IMR-90 (cell line): ENCODE results near the gene ALDH3B2. TPM values are rescaled to one million over a fixed set of nuclear protein-coding genes. Genes with fewer than 3 reads are reported as not detected.

ENCODE experiments used
- ATAC-seq: fragments of 200-7000 bp; cut with Tn5 transposase; 2 replicates; pipeline ENCODE4 v1.9.1; 2020; ENCODE audit warnings: low read depth, mild to moderate bottlenecking, moderate library complexity
- BruUV-seq: library from RNA; stranded (reverse); fragments of 400-500 nt; replicated peaks from 2 replicates; lab custom pipeline; 2021; lab: Mats Ljungman, UMichigan
- CTCF ChIA-PET: fragments of 300-600 bp; formaldehyde crosslinking; extraction: SDS; loops from one replicate; lab custom pipeline; 2021; ENCODE audit warnings: antibody characterized with exemption; lab: Yijun Ruan, JAX
- POLR2A ChIA-PET: fragments of 300-600 bp; sonication (Branson Sonifier 250); formaldehyde crosslinking; loops from one replicate; lab custom pipeline; 2022; ENCODE audit warnings: antibody characterized with exemption; ENCODE audit not compliant: unreplicated experiment; lab: Charles Lee
- DNase-seq: peaks from one replicate; pipeline ENCODE4 v3.0.0; 2013
- H2AFZ ChIP-seq: replicated peaks from 2 replicates; pipeline ENCODE3; 2013; ENCODE audit warnings: low read length, mild to moderate bottlenecking; ENCODE audit not compliant: poor library complexity
- H2AK5ac ChIP-seq: 2 replicates; pipeline ENCODE4 v1.6.1; 2013; ENCODE audit warnings: low read depth, low read length, inconsistent platforms
- H2AK9ac ChIP-seq: replicated peaks from 2 replicates; pipeline ENCODE3; 2013; ENCODE audit warnings: mild to moderate bottlenecking, low read depth, low read length, moderate library complexity; ENCODE audit not compliant: poor library complexity
- H2BK120ac ChIP-seq: 2 replicates; pipeline ENCODE4 v1.6.1; 2013; ENCODE audit warnings: low read depth, low read length, inconsistent platforms
- H2BK15ac ChIP-seq: 3 replicates; pipeline ENCODE4 v1.6.1; 2013; ENCODE audit warnings: low read depth, low read length, inconsistent platforms
- H2BK20ac ChIP-seq: 2 replicates; pipeline ENCODE4 v1.6.1; 2013; ENCODE audit warnings: low read depth, mild to moderate bottlenecking, inconsistent platforms, low read length, moderate library complexity
- H2BK5ac ChIP-seq: 2 replicates; pipeline ENCODE4 v1.6.1; 2013; ENCODE audit warnings: mild to moderate bottlenecking, low read depth, low read length, inconsistent platforms; ENCODE audit not compliant: poor library complexity, severe bottlenecking
- H3K14ac ChIP-seq: replicated peaks from 2 replicates; pipeline ENCODE4 v1.6.1; 2013; ENCODE audit warnings: low read depth, low read length, inconsistent platforms
- H3K18ac ChIP-seq: 2 replicates; pipeline ENCODE4 v1.6.1; 2013; ENCODE audit warnings: low read depth, low read length, control low read depth
- H3K23ac ChIP-seq: 2 replicates; pipeline ENCODE4 v1.6.1; 2013; ENCODE audit warnings: low read depth, low read length, inconsistent platforms
- H3K27ac ChIP-seq: 2 replicates; pipeline ENCODE4 v1.5.1; 2013; ENCODE audit warnings: mild to moderate bottlenecking, control low read depth, low read length; ENCODE audit not compliant: insufficient read depth
- H3K27me3 ChIP-seq: 2 replicates; pipeline ENCODE4 v1.6.1; 2013; ENCODE audit warnings: low read length; ENCODE audit not compliant: control insufficient read depth, insufficient read depth
- H3K36me3 ChIP-seq: 2 replicates; pipeline ENCODE4 v1.6.1; 2013; ENCODE audit warnings: low read length, mixed read lengths; ENCODE audit not compliant: control insufficient read depth, insufficient read depth
- H3K4ac ChIP-seq: 2 replicates; pipeline ENCODE4 v1.6.1; 2013; ENCODE audit warnings: low read depth, low read length, inconsistent platforms
- H3K4me1 ChIP-seq: 2 replicates; pipeline ENCODE4 v1.6.1; 2013; ENCODE audit warnings: low read length, mixed read lengths; ENCODE audit not compliant: control insufficient read depth, insufficient read depth
- H3K4me2 ChIP-seq: 2 replicates; pipeline ENCODE4 v1.6.1; 2013; ENCODE audit warnings: low read depth, mild to moderate bottlenecking, control low read depth, low read length, moderate library complexity
- H3K4me3 ChIP-seq: 2 replicates; pipeline ENCODE4 v1.5.1; 2013; ENCODE audit warnings: low read depth, mild to moderate bottlenecking, control low read depth, low read length, moderate library complexity; ENCODE audit not compliant: insufficient read depth
- H3K56ac ChIP-seq: 2 replicates; pipeline ENCODE4 v1.6.1; 2013; ENCODE audit warnings: low read length, inconsistent platforms; ENCODE audit not compliant: insufficient read depth; ENCODE audit errors: extremely low read depth
- H3K79me1 ChIP-seq, 2 experiments: 2 replicates each; pipeline ENCODE4 v1.6.1; 2013; ENCODE audit warnings: low read length in 2 of 2, inconsistent platforms in 1 of 2, low read depth in 1 of 2
- H3K9ac ChIP-seq: 2 replicates; pipeline ENCODE4 v1.6.1; 2013; ENCODE audit warnings: low read depth, low read length, control low read depth
- H3K9me1 ChIP-seq: 2 replicates; pipeline ENCODE4 v1.6.1; 2013; ENCODE audit warnings: low read length, inconsistent platforms; ENCODE audit not compliant: insufficient read depth
- H3K9me3 ChIP-seq: 2 replicates; pipeline ENCODE4 v1.6.1; 2013; ENCODE audit warnings: low read length; ENCODE audit not compliant: control insufficient read depth, insufficient read depth
- H4K20me1 ChIP-seq: 2 replicates; pipeline ENCODE4 v1.6.1; 2013; ENCODE audit warnings: low read length, inconsistent platforms; ENCODE audit not compliant: insufficient read depth
- H4K5ac ChIP-seq: 2 replicates; pipeline ENCODE4 v1.6.1; 2013; ENCODE audit warnings: mild to moderate bottlenecking, low read depth, low read length, control low read depth
- H4K8ac ChIP-seq, 2 experiments: 2 replicates each; pipeline ENCODE4 v1.6.1; 2013; ENCODE audit warnings: low read depth in 2 of 2, low read length in 2 of 2, control low read depth in 1 of 2, inconsistent platforms in 1 of 2
- H4K91ac ChIP-seq: 2 replicates; pipeline ENCODE4 v1.6.1; 2013; ENCODE audit warnings: low read depth, low read length, inconsistent platforms; ENCODE audit not compliant: insufficient read depth
- BHLHE40 ChIP-seq: fragments of 150-350 bp; IDR thresholded peaks from 2 replicates; pipeline ENCODE4 v1.6.1; 2016; ENCODE audit warnings: mild to moderate bottlenecking, low read depth, low read length
- CEBPB ChIP-seq: IDR thresholded peaks from 2 replicates; pipeline ENCODE4 v1.6.1; 2012; ENCODE audit warnings: low read depth, low read length, improper control_type of control experiment
- CHD1 ChIP-seq: IDR thresholded peaks from 2 replicates; pipeline ENCODE4 v1.6.1; 2012; ENCODE audit warnings: low read depth, low read length, improper control_type of control experiment
- FOS ChIP-seq: fragments of 150-350 bp; IDR thresholded peaks from 2 replicates; pipeline ENCODE4 v1.6.1; 2016; ENCODE audit warnings: low read depth, low read length
- MAFK ChIP-seq: IDR thresholded peaks from 2 replicates; pipeline ENCODE4 v1.6.1; 2012; ENCODE audit warnings: low read depth, low read length, improper control_type of control experiment
- MAZ ChIP-seq: IDR thresholded peaks from 2 replicates; pipeline ENCODE4 v1.6.1; 2012; ENCODE audit warnings: low read depth, mild to moderate bottlenecking, low read length, improper control_type of control experiment, moderate library complexity, borderline replicate concordance
- MXI1 ChIP-seq: IDR thresholded peaks from 2 replicates; pipeline ENCODE4 v1.6.1; 2012; ENCODE audit warnings: low read depth, mild to moderate bottlenecking, low read length, moderate library complexity, borderline replicate concordance
- NFE2L2 ChIP-seq: fragments of 150-350 bp; IDR thresholded peaks from 2 replicates; pipeline ENCODE4 v1.6.1; 2016; ENCODE audit warnings: low read depth, mild to moderate bottlenecking, low read length
- POLR2A ChIP-seq: IDR thresholded peaks from 2 replicates; pipeline ENCODE4 v1.6.1; 2012; ENCODE audit warnings: mild to moderate bottlenecking, low read depth, low read length
- RAD21 ChIP-seq: IDR thresholded peaks from 2 replicates; pipeline ENCODE4 v1.6.1; 2012; ENCODE audit warnings: low read length, improper control_type of control experiment
- RCOR1 ChIP-seq: IDR thresholded peaks from 2 replicates; pipeline ENCODE4 v1.6.1; 2012; ENCODE audit warnings: mild to moderate bottlenecking, low read length, improper control_type of control experiment; ENCODE audit not compliant: insufficient replicate concordance
- RFX5 ChIP-seq: IDR thresholded peaks from 2 replicates; pipeline ENCODE4 v1.8.0; 2012; ENCODE audit warnings: low read depth, mild to moderate bottlenecking, low read length, moderate library complexity
- SMC3 ChIP-seq: fragments of 150-350 bp; IDR thresholded peaks from 2 replicates; pipeline ENCODE4 v1.6.1; 2016; ENCODE audit warnings: low read depth, mild to moderate bottlenecking, antibody characterized with exemption, low read length, moderate library complexity
- USF2 ChIP-seq: fragments of 150-350 bp; IDR thresholded peaks from 2 replicates; pipeline ENCODE4 v1.6.1; 2017; ENCODE audit warnings: mild to moderate bottlenecking, antibody characterized with exemption, low read length, low read depth
- WGBS, 2 experiments: methylation state at CpG; one replicate each; pipeline versions ENCODE4 v1.1.5 to v1.1.7; 2013; ENCODE audit warnings: missing lambda C conversion rate in 2 of 2; ENCODE audit not compliant: insufficient read length in 1 of 2; ENCODE audit errors: extremely low coverage in 2 of 2; 5-methylcytosine and 5-hydroxymethylcytosine counted together
- dilution Hi-C: fragments of 300-500 bp; cut with HindIII; formaldehyde crosslinking; loops from one replicate; pipeline ENCODE4 v1.14.3; 2018; ENCODE audit warnings: low sequenced_read_pairs; ENCODE audit not compliant: unreplicated experiment
- in situ Hi-C: fragments of 300-500 bp; cut with MboI; formaldehyde crosslinking; loops from 3 replicates; pipeline ENCODE4 v1.14.3; 2019; ENCODE audit warnings: low sequenced_read_pairs, inconsistent platforms, mixed read lengths
- intact Hi-C: fragments of 100-400 bp; cut with micrococcal nuclease; formaldehyde crosslinking; loops from 2 replicates; pipeline ENCODE4 v1.10.0; 2022
- polyA plus RNA-seq, 3 experiments: library from polyadenylated mRNA; depleted of rRNA; stranded (reverse); fragments of >200 nt; gene quantifications; 2 replicates each; pipeline ENCODE4 v1.2.3, GENCODE V29; 2012; ENCODE audit warnings: low replicate concordance in 1 of 3
- total RNA-seq: library from RNA; depleted of rRNA; stranded (reverse); fragments of >200 nt; gene quantifications from 2 replicates; pipeline ENCODE4 v1.2.3, GENCODE V29; 2012
- TF ChIP-seq, protein P1 (sequence below): conservative IDR thresholded peaks from 2 replicates; pipeline ENCODE4 v1.5.1; 2012; ENCODE audit warnings: mild to moderate bottlenecking, low read depth, low read length, improper control_type of control experiment
- TF ChIP-seq, protein P2 (sequence below): fragments of 150-350 bp; IDR thresholded peaks from 2 replicates; pipeline ENCODE4 v1.6.1; 2016; ENCODE audit warnings: low read depth, mild to moderate bottlenecking, low read length, moderate library complexity, borderline replicate concordance

ALDH3B2 gene
- total and polyA plus RNA-seq, 2 of the 4 experiments (the other 2 are of a cell fraction): not detected

- no peak for ATAC-seq
- POLR2A ChIA-PET: no interaction called here
- no peak overlapping the region for H3K4ac ChIP-seq
These were observed 58.5 kb downstream of the ALDH3B2 start for GRCh38 chr11:67615728-67616430.

More at GRCh38 chr11:67615728-67616430, 58.5 kb downstream of the ALDH3B2 start:
- Histone ChIP-seq H3K18ac (no peak overlapping the region), H3K56ac (no peak overlapping the region), H2AK9ac (no peak overlapping the region), H3K36me3 (peaks cover 20% of the 10 kb centered on the region), H4K5ac (no peak overlapping the region), H4K91ac (no peak overlapping the region), H3K9me1 (no peaks in the 10 kb centered on the region), H3K79me1 (no peaks in the 10 kb centered on the region), H4K8ac (no peak overlapping the region), H2BK5ac (no peak overlapping the region), H3K4me1 (no peaks in the 10 kb centered on the region), H3K4me3 (no peak overlapping the region), H2AK5ac (no peak overlapping the region), H3K27me3 (peaks cover 20% of the 10 kb centered on the region), H2AFZ (peak overlapping the region; percentile 51), H3K9me3 (no peaks in the 10 kb centered on the region), H2BK15ac (no peak overlapping the region), H3K14ac (no peak overlapping the region), H2BK120ac (no peak overlapping the region), H3K4me2 (no peak overlapping the region), H3K9ac (no peak overlapping the region), H3K23ac (no peak overlapping the region), H2BK20ac (no peak overlapping the region), H4K20me1 (no peaks in the 10 kb centered on the region; the same call in 1 of the 2 replicates), H3K27ac (no peak overlapping the region)
- no TSS peak for BruUV-seq
- dilution Hi-C loops: no loop called here
- CTCF ChIA-PET: no interaction called here
- TF ChIP-seq CHD1 (no peak), NFE2L2 (no peak), POLR2A (no peak), USF2 (no peak), MXI1 (no peak), BHLHE40 (no peak), FOS (no peak), SMC3 (no peak), MAZ (no peak), RCOR1 (no peak), RFX5 (no peak), CEBPB (no peak), RAD21 (no peak), MAFK (no peak)
- TF ChIP-seq, protein P1, sequence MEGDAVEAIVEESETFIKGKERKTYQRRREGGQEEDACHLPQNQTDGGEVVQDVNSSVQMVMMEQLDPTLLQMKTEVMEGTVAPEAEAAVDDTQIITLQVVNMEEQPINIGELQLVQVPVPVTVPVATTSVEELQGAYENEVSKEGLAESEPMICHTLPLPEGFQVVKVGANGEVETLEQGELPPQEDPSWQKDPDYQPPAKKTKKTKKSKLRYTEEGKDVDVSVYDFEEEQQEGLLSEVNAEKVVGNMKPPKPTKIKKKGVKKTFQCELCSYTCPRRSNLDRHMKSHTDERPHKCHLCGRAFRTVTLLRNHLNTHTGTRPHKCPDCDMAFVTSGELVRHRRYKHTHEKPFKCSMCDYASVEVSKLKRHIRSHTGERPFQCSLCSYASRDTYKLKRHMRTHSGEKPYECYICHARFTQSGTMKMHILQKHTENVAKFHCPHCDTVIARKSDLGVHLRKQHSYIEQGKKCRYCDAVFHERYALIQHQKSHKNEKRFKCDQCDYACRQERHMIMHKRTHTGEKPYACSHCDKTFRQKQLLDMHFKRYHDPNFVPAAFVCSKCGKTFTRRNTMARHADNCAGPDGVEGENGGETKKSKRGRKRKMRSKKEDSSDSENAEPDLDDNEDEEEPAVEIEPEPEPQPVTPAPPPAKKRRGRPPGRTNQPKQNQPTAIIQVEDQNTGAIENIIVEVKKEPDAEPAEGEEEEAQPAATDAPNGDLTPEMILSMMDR: no peak
- TF ChIP-seq, protein P2, sequence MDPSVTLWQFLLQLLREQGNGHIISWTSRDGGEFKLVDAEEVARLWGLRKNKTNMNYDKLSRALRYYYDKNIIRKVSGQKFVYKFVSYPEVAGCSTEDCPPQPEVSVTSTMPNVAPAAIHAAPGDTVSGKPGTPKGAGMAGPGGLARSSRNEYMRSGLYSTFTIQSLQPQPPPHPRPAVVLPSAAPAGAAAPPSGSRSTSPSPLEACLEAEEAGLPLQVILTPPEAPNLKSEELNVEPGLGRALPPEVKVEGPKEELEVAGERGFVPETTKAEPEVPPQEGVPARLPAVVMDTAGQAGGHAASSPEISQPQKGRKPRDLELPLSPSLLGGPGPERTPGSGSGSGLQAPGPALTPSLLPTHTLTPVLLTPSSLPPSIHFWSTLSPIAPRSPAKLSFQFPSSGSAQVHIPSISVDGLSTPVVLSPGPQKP: no peak
- 18% methylated on average over 5 of the region's 34 CpGs; no CpG with 5 or more reads in 1 of the 2 experiments for WGBS, 2 experiments
- DNase-seq: no peak
- in situ Hi-C loops: no loop called here
- intact Hi-C loops: no loop called here
